OCI-LY1 (cell line): Measurements from ENCODE around the gene STRA6.
"Not testable (repeated sequence)": the region's sequence is repeated elsewhere in the genome, so short reads cannot be mapped to it uniquely, and the experiment has no call there.

Experiments
- H2AFZ ChIP-seq: fragments of 200-600 bp; sonication (generic), shearing (Covaris generic); 2 replicates; pipeline ENCODE4 v1.6.0; 2014; ENCODE audit warnings: antibody characterized with exemption, mild to moderate bottlenecking, low read length
- H3F3A ChIP-seq: fragments of 200-600 bp; sonication (generic), shearing (Covaris generic); 2 replicates; pipeline ENCODE4 v1.6.0; 2014; ENCODE audit warnings: mild to moderate bottlenecking, antibody characterized with exemption, low read length, moderate library complexity; ENCODE audit not compliant: insufficient read depth
- H3K27ac ChIP-seq: fragments of 200-600 bp; sonication (generic); 2 replicates; pipeline ENCODE4 v1.5.1; 2014; ENCODE audit warnings: low read length, mixed run types, mild to moderate bottlenecking, low read depth; ENCODE audit not compliant: poor library complexity, severe bottlenecking
- H3K27me3 ChIP-seq: fragments of 200-600 bp; sonication (generic); 2 replicates; pipeline ENCODE4 v1.6.0; 2014; ENCODE audit warnings: antibody characterized with exemption, mild to moderate bottlenecking, low read length, moderate library complexity; ENCODE audit not compliant: insufficient read depth
- H3K36me3 ChIP-seq: fragments of 200-600 bp; sonication (generic); 2 replicates; pipeline ENCODE4 v1.6.1; 2014; ENCODE audit warnings: mild to moderate bottlenecking, antibody characterized with exemption, low read length, moderate library complexity, mixed read lengths; ENCODE audit not compliant: insufficient read depth
- H3K4me1 ChIP-seq: fragments of 200-600 bp; sonication (generic); 2 replicates; pipeline ENCODE4 v1.5.1; 2014; ENCODE audit warnings: mild to moderate bottlenecking, low read length, moderate library complexity; ENCODE audit not compliant: insufficient read depth, severe bottlenecking
- H3K4me2 ChIP-seq: fragments of 200-600 bp; sonication (generic), shearing (Covaris generic); 2 replicates; pipeline ENCODE4 v1.6.1; 2014; ENCODE audit warnings: low read length
- H3K4me3 ChIP-seq: fragments of 200-600 bp; sonication (generic); 2 replicates; pipeline ENCODE4 v1.5.1; 2014; ENCODE audit warnings: low read length, low read depth, mild to moderate bottlenecking, mixed read lengths; ENCODE audit not compliant: poor library complexity, severe bottlenecking
- H3K79me2 ChIP-seq: fragments of 200-600 bp; shearing (Covaris generic); 2 replicates; pipeline ENCODE4 v1.6.1; 2016; ENCODE audit warnings: mixed run types, low read length, mixed read lengths; ENCODE audit not compliant: insufficient read depth
- H3K9ac ChIP-seq: fragments of 200-600 bp; sonication (generic), shearing (Covaris generic); 2 replicates; pipeline ENCODE4 v1.6.1; 2014; ENCODE audit warnings: mild to moderate bottlenecking, low read length, mixed read lengths
- H3K9me2 ChIP-seq: fragments of 200-600 bp; sonication (generic), shearing (Covaris generic); 2 replicates; pipeline ENCODE4 v1.6.1; 2014; ENCODE audit warnings: low read depth, mild to moderate bottlenecking, low read length, mixed read lengths
- H3K9me3 ChIP-seq: fragments of 200-600 bp; shearing (Covaris generic); 2 replicates; pipeline ENCODE4 v1.6.1; 2014; ENCODE audit warnings: low read length, mixed read lengths
- H4K20me1 ChIP-seq: fragments of 200-600 bp; sonication (generic), shearing (Covaris generic); 2 replicates; pipeline ENCODE4 v1.6.0; 2016; ENCODE audit warnings: mild to moderate bottlenecking, low read length; ENCODE audit not compliant: insufficient read depth
- CTCF ChIP-seq: fragments of 200-600 bp; sonication (generic), shearing (Covaris generic); IDR thresholded peaks from 2 replicates; pipeline ENCODE4 v1.5.1; 2017; ENCODE audit warnings: mild to moderate bottlenecking, antibody characterized with exemption, low read length, moderate library complexity, mixed read lengths
- EZH2 ChIP-seq: fragments of 200-600 bp; sonication (generic), shearing (Covaris generic); IDR thresholded peaks from 2 replicates; pipeline ENCODE4 v1.8.0; 2017; ENCODE audit warnings: borderline replicate concordance, mixed run types, mild to moderate bottlenecking, antibody characterized with exemption, low read length, moderate library complexity, mixed read lengths

STRA6 gene

GRCh38 chr15:74168711-74169126 is 33.9 kb downstream of the STRA6 start:
- H3K9me2 ChIP-seq = no peaks in the 10 kb centered on the region
- H2AFZ ChIP-seq = no peak overlapping the region
- no peaks in the 10 kb centered on the region for H3K79me2 ChIP-seq
- no peaks in the 10 kb centered on the region for H3K4me1 ChIP-seq
- H4K20me1 ChIP-seq = no peaks in the 10 kb centered on the region
- no peak overlapping the region for H3K9ac ChIP-seq
- no peaks in the 10 kb centered on the region for H3K36me3 ChIP-seq
- H3K27me3 ChIP-seq = no peaks in the 10 kb centered on the region
- no peak overlapping the region for H3K27ac ChIP-seq
- H3F3A ChIP-seq = no peaks in the 10 kb centered on the region
- no peak overlapping the region for H3K4me2 ChIP-seq
- TF ChIP-seq CTCF = no peak
- TF ChIP-seq EZH2 = no peak
- no peaks in the 10 kb centered on the region for H3K9me3 ChIP-seq
- H3K4me3 ChIP-seq = no peak overlapping the region

DNA sequence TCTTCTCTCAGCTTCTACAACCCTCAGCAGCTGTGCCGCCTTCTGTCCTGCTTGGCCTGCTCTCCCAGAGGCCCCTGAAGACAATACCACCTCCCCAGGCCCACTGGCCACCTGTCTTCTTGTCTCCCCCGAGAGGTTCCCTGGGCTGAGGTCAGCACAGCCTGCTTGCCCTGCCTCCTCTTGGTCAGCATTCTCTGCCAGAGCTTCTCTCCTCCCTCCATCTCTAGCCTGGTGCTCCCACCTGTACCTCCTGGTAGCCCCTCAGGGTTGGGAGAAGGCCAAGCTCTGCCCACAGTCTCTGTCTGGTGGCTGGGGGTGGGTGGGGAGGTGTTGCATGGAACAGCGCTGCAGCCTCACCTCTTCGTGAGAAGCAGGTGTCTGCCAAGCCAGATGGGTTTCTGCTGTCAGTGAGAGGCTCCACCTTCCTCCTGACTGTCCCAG is 34.7 kb downstream of the STRA6 start:
- H3K4me1 ChIP-seq = no peaks in the 10 kb centered on the region
- no peaks in the 10 kb centered on the region for H3F3A ChIP-seq
- no peak for TF ChIP-seq EZH2
- TF ChIP-seq CTCF = no peak
- H3K27me3 ChIP-seq = no peaks in the 10 kb centered on the region
- no peaks in the 10 kb centered on the region for H3K79me2 ChIP-seq
- no peaks in the 10 kb centered on the region for H4K20me1 ChIP-seq
- H3K4me3 ChIP-seq = no peak overlapping the region
- no peak overlapping the region for H3K4me2 ChIP-seq
- no peaks in the 10 kb centered on the region for H3K9me2 ChIP-seq
- no peak overlapping the region for H2AFZ ChIP-seq
- no peaks in the 10 kb centered on the region for H3K36me3 ChIP-seq
- no peaks in the 10 kb centered on the region for H3K9me3 ChIP-seq
- H3K9ac ChIP-seq = no peak overlapping the region
- no peak overlapping the region for H3K27ac ChIP-seq

- no peaks in the 10 kb centered on the region for H3F3A ChIP-seq
- no peaks in the 10 kb centered on the region for H3K36me3 ChIP-seq
- H3K27ac ChIP-seq = no peak overlapping the region
- no peaks in the 10 kb centered on the region for H3K79me2 ChIP-seq
- H3K9ac ChIP-seq = no peak overlapping the region
- no peaks in the 10 kb centered on the region for H3K9me3 ChIP-seq
- no peak for TF ChIP-seq CTCF
- TF ChIP-seq EZH2 = no peak
- H3K4me1 ChIP-seq = no peaks in the 10 kb centered on the region
- no peaks in the 10 kb centered on the region for H3K9me2 ChIP-seq
- H3K4me3 ChIP-seq = no peak overlapping the region
- no peak overlapping the region for H3K4me2 ChIP-seq
- no peaks in the 10 kb centered on the region for H4K20me1 ChIP-seq
- no peaks in the 10 kb centered on the region for H3K27me3 ChIP-seq
- no peak overlapping the region for H2AFZ ChIP-seq
Observed at GRCh38 chr15:74165461-74165860, 37.1 kb downstream of the STRA6 start.

DNA sequence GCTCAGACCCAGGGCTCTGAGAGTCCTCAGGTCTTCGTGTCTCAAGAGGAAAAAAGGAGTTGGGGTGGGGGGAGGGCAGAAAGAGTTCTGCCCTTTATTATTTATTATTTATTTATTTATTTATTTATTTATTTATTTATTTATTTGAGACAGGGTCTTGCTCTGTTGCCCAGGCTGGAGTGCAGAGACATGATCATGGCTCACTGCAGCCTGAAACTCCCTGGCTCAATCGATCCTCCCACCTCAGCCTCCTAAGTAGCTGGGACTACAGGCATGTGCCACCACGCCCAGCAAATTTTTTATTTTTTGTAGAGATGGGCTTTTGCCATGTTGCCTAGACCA is 40.4 kb downstream of the STRA6 start:
- not testable (repeated sequence) for H4K20me1 ChIP-seq, H2AFZ ChIP-seq, H3K36me3 ChIP-seq, H3F3A ChIP-seq, H3K4me1 ChIP-seq, H3K9me3 ChIP-seq, H3K9me2 ChIP-seq, H3K9ac ChIP-seq, H3K4me3 ChIP-seq, H3K4me2 ChIP-seq, H3K27me3 ChIP-seq, H3K27ac ChIP-seq, H3K79me2 ChIP-seq

DNA sequence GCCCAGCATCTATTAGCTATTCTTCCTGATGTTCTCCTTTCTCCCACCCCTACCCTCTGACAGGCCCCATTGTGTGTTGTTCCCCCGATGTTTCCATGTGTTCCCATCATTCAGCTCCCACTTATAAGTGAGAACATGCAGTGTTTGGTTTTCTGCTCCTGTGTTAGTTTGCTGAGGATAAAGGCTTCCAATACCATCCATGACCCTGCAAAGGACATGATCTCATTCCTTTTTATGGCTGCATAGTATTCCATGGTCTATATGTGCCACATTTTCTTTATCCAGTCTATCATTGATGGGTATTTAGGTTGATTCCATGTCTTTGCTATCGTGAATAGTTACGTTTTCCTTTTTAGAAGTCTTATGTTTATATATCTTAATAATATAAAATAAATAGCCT is 42.2 kb downstream of the STRA6 start:
- H3K9me2 ChIP-seq, H3K36me3 ChIP-seq, H2AFZ ChIP-seq, H3K27ac ChIP-seq, H3F3A ChIP-seq, H3K27me3 ChIP-seq, H3K79me2 ChIP-seq, H3K9ac ChIP-seq, H3K4me3 ChIP-seq, H3K4me2 ChIP-seq, H3K4me1 ChIP-seq, H4K20me1 ChIP-seq, H3K9me3 ChIP-seq: not testable (repeated sequence)
